Immature natural killer cell (primary cell): ENCODE measurements around the gene GLB1L2. TPM values are rescaled to one million over a fixed set of nuclear protein-coding genes. Genes with fewer than 3 reads are reported as not detected.
A peak's percentile ranks its signal among the peaks of the same experiment; 100 is the strongest.

Experiments used
- DNase-seq, 3 donors: peaks; one replicate each; pipeline ENCODE4 v3.0.0; 2022; ENCODE audit warnings: mixed read lengths in 1 of 3
- H3K27ac Mint-ChIP-seq, 6 donors: one replicate each; pipeline ENCODE4 v1.8.0; 2020; ENCODE audit warnings: mixed read lengths in 6 of 6, mild to moderate bottlenecking in 5 of 6, inconsistent platforms in 4 of 6, moderate library complexity in 3 of 6
- H3K27me3 Mint-ChIP-seq, 3 donors: one replicate each; pipeline ENCODE4 v1.8.0; 2020 to 2021; ENCODE audit warnings: low read depth in 3 of 3, mild to moderate bottlenecking in 3 of 3, mixed read lengths in 3 of 3, moderate library complexity in 3 of 3, inconsistent platforms in 1 of 3
- H3K36me3 Mint-ChIP-seq, 3 donors: one replicate each; pipeline ENCODE4 v1.8.0; 2020; ENCODE audit warnings: mixed read lengths in 3 of 3, inconsistent platforms in 2 of 3, mild to moderate bottlenecking in 2 of 3
- H3K4me1 Mint-ChIP-seq, 2 donors: one replicate each; pipeline ENCODE4 v1.8.0; 2020; ENCODE audit warnings: inconsistent platforms in 2 of 2, mild to moderate bottlenecking in 2 of 2, mixed read lengths in 2 of 2, moderate library complexity in 1 of 2
- H3K4me3 Mint-ChIP-seq, 5 donors: one replicate each; pipeline ENCODE4 v1.8.0; 2020; ENCODE audit warnings: mild to moderate bottlenecking in 5 of 5, mixed read lengths in 5 of 5, inconsistent platforms in 3 of 5, moderate library complexity in 3 of 5
- H3K9me3 Mint-ChIP-seq, 6 donors: one replicate each; pipeline ENCODE4 v1.8.0; 2020; ENCODE audit warnings: mild to moderate bottlenecking in 6 of 6, mixed read lengths in 6 of 6, inconsistent platforms in 4 of 6, moderate library complexity in 3 of 6
- polyA plus RNA-seq, 3 donors: library from polyadenylated mRNA; unstranded; fragments of 300-500 nt; fragmentation: Illumina TruSeq; gene quantifications; one replicate each; pipeline ENCODE4 v1.2.3, GENCODE V29; 2021

GLB1L2 gene
- polyA plus RNA-seq, 3 donors from 2014 or later = 1.4 to 1.7 TPM; not detected in 1

DNA sequence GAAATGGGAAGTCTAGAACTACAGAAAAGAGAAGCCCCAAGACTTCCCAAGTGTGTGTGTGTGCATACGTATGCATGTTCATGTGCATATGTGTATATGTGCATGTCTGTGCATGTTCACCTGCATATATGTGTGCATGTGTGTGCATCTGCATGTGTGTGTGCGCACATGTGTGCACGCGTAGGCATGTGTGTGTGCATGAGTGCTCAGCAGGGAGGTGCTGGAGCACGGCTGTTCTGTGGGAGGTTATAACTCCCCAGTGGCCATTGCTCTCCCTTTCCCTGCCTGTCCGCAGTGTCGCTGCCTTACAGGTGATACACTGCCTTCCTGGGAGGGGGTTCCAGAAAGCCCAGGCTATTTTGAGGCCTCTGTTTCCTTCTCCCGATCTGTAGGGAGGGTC is 50.5 kb downstream of the GLB1L2 start:
- no peak for DNase-seq
- Mint-ChIP-seq H3K27me3 (peaks cover 1 to 3% (median 2%) of the 10 kb centered on the region in 3 donors), H3K4me3 (no peak overlapping the region), H3K27ac (peak overlapping the region in 1 of 6 donors; percentile 28), H3K4me1 (peaks cover 30 to 38% of the 10 kb centered on the region in 2 donors), H3K36me3 (peaks cover 4 to 15% (median 12%) of the 10 kb centered on the region in 3 donors), H3K9me3 (no peaks in the 10 kb centered on the region)

DNA sequence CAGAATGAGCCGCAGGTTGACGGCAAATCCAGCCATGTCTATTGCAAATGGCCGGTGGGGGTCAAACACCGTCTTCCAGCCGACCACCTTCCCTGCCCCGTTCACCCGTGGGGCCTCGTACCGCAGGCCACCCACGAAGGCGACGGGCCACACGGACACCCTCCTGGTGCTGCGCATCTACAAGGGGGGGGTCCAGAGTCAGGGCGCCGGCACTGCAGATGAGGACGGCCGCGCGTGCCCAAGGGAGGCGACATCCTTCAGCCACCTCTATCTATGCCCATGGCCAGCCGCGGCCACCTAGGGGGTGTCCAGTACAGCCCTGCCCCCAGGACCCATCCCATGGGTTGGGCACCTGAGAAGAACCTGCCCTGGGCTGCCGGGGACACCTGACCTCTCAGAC is 51.0 kb downstream of the GLB1L2 start:
- no peaks in the 10 kb centered on the region for H3K9me3 Mint-ChIP-seq
- no peak overlapping the region for H3K4me3 Mint-ChIP-seq
- peaks cover 2 to 3% (median 2%) of the 10 kb centered on the region in 3 donors for H3K27me3 Mint-ChIP-seq
- peaks cover 36 to 44% of the 10 kb centered on the region in 2 donors for H3K4me1 Mint-ChIP-seq
- DNase-seq = no peak
- peaks cover 4 to 15% (median 12%) of the 10 kb centered on the region in 3 donors for H3K36me3 Mint-ChIP-seq
- no peak overlapping the region for H3K27ac Mint-ChIP-seq

DNA sequence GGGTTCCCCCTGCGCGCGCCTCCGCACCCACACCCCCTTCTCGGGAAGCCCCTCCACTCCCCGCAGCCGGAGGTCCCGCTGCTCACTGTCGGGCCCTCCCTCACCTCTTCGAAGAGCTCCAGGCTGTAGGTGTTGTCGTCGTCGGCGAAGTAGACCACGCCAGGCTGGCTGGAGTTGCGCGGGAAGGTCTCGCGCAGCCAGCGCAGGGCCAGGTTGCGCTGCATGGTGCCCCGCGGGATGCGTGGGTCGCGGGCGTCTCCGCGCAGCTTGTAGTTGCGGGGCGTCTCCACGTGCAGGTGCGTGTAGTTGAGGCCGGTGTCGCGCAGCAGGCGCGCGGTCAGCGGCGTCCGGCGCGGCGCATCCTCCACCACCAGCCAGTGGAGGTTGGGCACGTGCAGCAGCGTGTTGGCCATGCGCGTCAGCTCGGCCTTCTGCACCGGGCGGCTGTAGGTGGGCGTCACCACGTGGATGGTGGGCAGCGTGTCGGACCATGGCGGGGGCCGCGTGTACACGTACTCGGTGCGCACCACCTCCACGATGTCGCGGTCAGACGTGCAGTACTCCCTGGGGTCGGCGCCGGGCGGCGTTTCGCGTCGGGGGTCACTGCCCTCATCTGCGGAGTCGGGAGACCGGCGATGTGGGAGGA is 51.9 kb downstream of the GLB1L2 start:
- Mint-ChIP-seq H3K9me3 (no peaks in the 10 kb centered on the region), H3K36me3 (peaks cover 4 to 12% (median 8%) of the 10 kb centered on the region in 3 donors), H3K27me3 (peaks cover 2 to 3% (median 2%) of the 10 kb centered on the region in 3 donors), H3K4me1 (peaks cover 44 to 52% of the 10 kb centered on the region in 2 donors), H3K27ac (no peak overlapping the region), H3K4me3 (no peak overlapping the region)
- no peak for DNase-seq

DNA sequence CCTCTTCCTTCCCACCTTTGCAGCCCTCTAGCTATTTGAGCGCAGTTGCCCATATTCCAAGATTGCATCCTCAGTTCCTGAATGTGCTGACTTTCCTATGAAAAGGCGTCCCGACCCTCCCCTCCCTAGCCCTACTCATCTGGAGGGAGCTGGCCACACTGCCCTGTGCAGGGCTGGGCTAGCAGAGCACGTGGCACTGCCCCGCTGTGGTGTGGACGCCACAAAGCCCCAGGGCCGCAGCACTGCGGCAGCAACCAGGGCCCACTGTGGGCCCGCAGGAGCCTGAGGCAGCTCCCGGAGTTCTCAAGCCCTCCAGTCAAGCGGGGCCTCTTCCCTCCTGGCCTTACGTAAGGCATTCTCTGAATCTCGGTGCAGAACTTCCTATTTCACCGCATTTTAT is 52.6 kb downstream of the GLB1L2 start:
- peaks cover 2 to 3% (median 2%) of the 10 kb centered on the region in 3 donors for H3K27me3 Mint-ChIP-seq
- no peak overlapping the region for H3K27ac Mint-ChIP-seq
- no peak overlapping the region for H3K4me3 Mint-ChIP-seq
- no peak for DNase-seq
- no peaks in the 10 kb centered on the region for H3K9me3 Mint-ChIP-seq
- peaks cover 4 to 15% (median 8%) of the 10 kb centered on the region in 3 donors for H3K36me3 Mint-ChIP-seq
- H3K4me1 Mint-ChIP-seq = peaks cover 50 to 60% of the 10 kb centered on the region in 2 donors

DNA sequence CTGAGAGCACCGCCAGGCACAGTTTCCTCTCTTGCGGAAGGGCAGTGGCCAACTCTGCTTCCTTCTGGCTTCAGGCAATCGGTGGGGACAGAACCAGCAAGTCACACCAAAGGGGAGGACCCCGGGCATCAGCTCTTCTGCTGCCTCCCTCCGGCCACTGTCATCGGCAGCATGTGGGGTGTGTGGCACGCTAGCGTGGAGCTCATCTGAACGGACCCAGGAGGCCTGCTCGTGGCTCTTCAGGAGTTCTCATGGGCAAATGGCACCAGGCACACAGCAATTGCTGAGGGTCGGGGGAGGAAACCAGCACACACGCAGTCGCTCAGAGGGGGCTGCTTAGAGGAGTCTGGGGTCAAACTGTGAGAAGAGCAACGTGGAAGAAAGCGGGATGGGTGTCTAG is 53.4 kb downstream of the GLB1L2 start:
- Mint-ChIP-seq H3K27ac (no peak overlapping the region), H3K4me3 (peak overlapping the region in 3 of 5 donors; percentile 13 to 71 (median 18)), H3K27me3 (peaks cover 2 to 3% (median 2%) of the 10 kb centered on the region in 3 donors), H3K9me3 (no peaks in the 10 kb centered on the region), H3K4me1 (peaks cover 56 to 67% of the 10 kb centered on the region in 2 donors), H3K36me3 (peaks cover 4 to 15% (median 8%) of the 10 kb centered on the region in 3 donors)
- DNase-seq = no peak

DNA sequence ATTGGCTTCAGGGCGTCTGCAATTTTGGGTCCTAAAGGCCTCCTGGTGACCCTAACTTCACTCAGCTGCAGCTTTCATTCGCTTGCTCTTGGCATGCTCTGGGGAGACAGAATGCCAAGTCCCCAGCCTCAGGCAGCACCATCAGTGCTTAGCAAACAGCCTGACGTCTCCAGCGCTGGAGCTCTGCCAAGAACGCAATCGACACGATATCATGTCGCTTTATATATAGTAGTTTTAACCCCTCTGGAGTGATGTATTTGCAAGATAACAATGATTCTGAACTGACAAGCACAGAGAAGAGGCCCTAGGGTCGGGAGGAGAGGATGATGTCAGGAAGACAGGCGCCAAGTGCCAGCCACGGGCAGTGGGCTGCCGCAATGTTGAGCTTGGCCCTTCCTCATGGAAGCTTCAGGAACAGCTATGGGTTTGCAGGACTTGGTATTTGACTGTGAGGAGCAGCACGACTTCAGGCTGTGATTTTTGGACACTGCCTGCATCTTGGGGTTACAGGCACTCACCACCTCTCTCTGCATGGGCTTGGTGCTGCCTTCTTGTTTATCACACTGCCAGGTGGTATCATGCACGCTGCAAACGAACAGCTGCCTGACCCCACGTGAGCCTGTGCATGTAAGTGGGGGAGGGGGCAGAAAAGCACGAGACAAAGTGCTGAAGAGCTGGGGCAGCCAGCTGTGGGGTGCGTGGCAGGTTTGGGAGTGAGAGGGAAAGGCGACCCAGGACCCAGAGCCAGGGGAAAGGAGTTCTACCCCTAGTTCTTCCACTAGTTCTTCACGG is 54.2 kb downstream of the GLB1L2 start:
- no peaks in the 10 kb centered on the region for H3K9me3 Mint-ChIP-seq
- H3K4me3 Mint-ChIP-seq = peak overlapping the region; percentile 71 to 90 (median 79)
- H3K27me3 Mint-ChIP-seq = peaks cover 2 to 3% (median 2%) of the 10 kb centered on the region in 3 donors
- peak in 1 of 3 donors; percentile 16 for DNase-seq
- peak overlapping the region in 5 of 6 donors; percentile 9 to 77 (median 54) for H3K27ac Mint-ChIP-seq
- peaks cover 4 to 9% (median 6%) of the 10 kb centered on the region in 3 donors for H3K36me3 Mint-ChIP-seq
- H3K4me1 Mint-ChIP-seq = peaks cover 64 to 75% of the 10 kb centered on the region in 2 donors

DNA sequence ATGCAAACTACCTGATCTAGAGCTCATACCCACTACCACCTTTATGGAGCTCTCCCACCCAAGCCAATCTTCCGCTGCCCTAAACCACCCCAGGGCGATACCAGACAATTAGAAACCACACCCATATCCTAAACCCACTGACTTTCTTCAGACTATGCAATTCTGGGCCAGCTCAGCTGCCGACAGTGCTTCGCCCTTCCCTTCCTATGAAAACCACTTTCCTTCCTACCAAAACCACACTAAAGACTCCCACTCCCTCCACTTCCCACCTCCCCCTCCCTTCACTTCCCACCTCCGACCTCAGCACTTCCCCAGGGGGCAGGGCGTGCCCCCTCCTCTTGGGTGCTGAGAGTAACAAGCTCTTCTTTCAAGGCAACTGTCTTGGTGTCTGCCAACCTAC is 55.2 kb downstream of the GLB1L2 start:
- Mint-ChIP-seq H3K4me3 (peak overlapping the region; percentile 71 to 90 (median 79)), H3K36me3 (peaks cover 3 to 6% (median 4%) of the 10 kb centered on the region in 3 donors), H3K4me1 (peaks cover 72 to 83% of the 10 kb centered on the region in 2 donors), H3K27me3 (peaks cover 2 to 3% (median 2%) of the 10 kb centered on the region in 3 donors), H3K27ac (peak overlapping the region; percentile 16 to 77 (median 50)), H3K9me3 (no peaks in the 10 kb centered on the region)
- DNase-seq = peak; percentile 22 to 50 (median 38)

DNA sequence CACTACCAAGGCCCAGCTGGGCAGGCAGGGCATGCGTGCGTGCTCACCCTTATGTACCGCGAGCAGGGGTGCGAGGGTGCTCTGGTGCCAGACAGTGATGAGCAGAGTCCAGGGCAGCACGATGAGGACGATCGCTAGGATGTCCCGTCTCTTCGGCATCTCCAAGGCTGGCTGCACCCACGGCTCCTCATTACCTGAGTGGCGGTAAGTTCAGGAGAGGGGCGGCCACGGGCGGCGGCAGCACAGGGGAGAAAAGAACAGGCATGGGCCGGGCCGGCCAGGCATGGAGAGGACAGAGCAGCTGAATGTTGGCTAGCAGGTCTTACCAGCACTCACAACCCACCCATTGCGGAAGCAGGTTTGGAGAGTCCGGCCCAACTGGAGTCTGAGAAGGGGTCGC is 55.7 kb downstream of the GLB1L2 start:
- H3K4me3 Mint-ChIP-seq = peak overlapping the region; percentile 71 to 90 (median 79)
- H3K27me3 Mint-ChIP-seq = peaks cover 2 to 3% (median 2%) of the 10 kb centered on the region in 3 donors
- no peak for DNase-seq
- no peaks in the 10 kb centered on the region for H3K9me3 Mint-ChIP-seq
- peaks cover 72 to 83% of the 10 kb centered on the region in 2 donors for H3K4me1 Mint-ChIP-seq
- peak overlapping the region; percentile 16 to 77 (median 50) for H3K27ac Mint-ChIP-seq
- peaks cover 3 to 4% (median 3%) of the 10 kb centered on the region in 3 donors for H3K36me3 Mint-ChIP-seq

DNA sequence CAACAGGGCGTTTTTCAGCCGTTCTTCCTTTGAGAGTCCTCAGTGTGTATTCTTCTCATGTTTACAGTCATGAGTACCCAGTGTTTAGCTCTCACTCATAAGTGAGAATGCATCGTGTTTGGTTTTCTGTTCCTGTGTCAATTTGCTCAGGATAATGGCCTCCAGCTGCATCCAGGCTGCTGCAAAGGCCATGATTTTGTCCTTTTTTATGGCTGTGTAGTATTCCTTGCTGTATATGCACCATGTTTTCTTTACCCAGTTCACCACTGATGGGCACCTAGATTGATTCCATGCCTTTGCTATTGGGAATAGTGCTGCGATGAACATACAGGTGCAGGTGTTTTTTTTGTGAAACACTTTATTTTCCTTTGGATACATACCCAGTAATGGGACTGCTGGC is 56.8 kb downstream of the GLB1L2 start:
- Mint-ChIP-seq H3K4me1 (peaks cover 80 to 94% of the 10 kb centered on the region in 2 donors), H3K9me3 (no peaks in the 10 kb centered on the region), H3K36me3 (peaks cover 0 to 4% (median 3%) of the 10 kb centered on the region in 3 donors), H3K27me3 (peaks cover 2 to 3% (median 2%) of the 10 kb centered on the region in 3 donors), H3K27ac (peak overlapping the region in 1 of 6 donors; percentile 57), H3K4me3 (peak overlapping the region; percentile 15 to 90 (median 79))
- no peak for DNase-seq

DNA sequence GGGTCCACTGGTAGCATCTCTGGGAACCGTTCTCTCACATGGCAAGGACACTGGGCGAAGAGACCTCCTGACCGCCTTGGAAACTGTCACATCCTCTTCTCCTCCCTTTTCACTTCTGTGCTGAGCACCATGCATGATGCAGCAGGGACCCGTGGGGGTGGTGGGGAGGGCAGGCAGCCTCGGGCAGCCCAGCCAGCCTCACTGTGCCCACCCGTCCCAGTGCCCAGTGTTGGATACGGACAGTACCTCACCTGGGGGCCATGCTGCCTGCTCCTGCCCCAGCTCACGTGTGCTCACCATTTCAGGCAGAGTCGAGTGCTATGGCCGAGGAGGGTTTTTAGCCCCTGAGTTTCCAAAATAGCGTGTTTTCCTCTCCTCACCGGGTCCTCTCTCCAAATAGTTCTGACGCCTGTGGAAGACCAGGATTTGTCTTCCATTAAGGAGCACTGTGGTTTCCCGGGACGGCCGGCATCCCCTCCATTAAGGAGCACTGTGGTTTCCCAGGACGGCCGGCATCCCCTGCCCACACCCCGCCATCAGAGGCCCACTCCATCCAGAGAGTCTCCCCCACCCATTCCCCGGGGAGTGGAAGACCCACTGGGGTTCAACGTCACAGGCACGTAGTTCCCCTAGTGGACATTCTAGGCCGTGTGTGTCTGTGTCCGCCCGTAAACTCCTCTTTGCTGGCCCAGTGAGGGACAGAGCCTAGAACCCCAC is 57.8 kb downstream of the GLB1L2 start:
- Mint-ChIP-seq H3K27ac (peak overlapping the region in 1 of 6 donors; percentile 73), H3K4me3 (peak overlapping the region; percentile 40 to 90 (median 71)), H3K36me3 (peaks cover 0 to 4% (median 3%) of the 10 kb centered on the region in 3 donors), H3K9me3 (no peaks in the 10 kb centered on the region), H3K27me3 (peaks cover 0 to 3% (median 2%) of the 10 kb centered on the region in 3 donors), H3K4me1 (peaks cover 82 to 93% of the 10 kb centered on the region in 2 donors)
- no peak for DNase-seq

DNA sequence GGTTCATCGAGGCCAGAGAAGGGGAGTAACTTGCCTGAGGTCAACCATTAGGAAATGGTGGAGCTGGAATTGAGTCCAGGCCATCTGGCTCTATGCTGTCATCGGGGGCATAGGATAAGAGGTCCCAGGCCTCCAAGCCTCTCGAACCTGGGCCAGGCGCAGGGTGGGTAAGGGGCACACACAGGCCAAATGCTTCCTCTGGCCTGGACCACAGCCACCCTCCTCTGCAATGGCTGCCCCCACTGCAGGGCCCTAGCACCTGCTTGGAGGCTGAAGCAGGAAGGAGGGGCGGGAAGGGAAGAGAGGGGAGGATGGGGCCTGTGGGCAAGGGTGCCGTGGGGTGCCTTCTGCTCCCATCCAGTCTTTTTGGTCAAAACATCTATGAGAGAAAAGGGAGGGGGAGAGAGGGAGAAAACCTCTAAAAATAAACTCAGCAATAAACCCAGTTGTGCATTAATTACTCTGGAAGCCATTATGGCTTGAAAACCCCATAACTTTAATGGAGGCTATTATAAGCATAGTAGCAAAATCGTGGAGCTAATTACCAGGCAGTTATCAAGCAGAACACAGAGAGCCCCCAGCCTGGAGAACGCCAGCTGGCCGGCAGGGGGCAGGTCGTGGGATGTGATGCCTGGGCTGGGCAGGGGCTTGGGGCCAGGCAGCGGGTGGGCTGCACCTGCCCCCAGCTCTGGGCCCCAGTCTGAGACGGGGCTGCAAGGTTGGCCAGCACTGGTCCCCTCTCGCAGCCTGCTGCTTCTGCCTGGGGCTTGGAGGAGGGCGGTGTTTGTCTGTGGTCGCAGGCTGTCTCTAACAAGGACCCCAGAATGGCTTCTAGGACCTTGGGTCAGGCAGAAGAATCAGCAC is 59.1 kb downstream of the GLB1L2 start:
- peaks cover 0 to 3% (median 0%) of the 10 kb centered on the region in 3 donors for H3K36me3 Mint-ChIP-seq
- peaks cover 68 to 92% of the 10 kb centered on the region in 2 donors for H3K4me1 Mint-ChIP-seq
- DNase-seq = no peak
- peak overlapping the region in 3 of 6 donors; percentile 12 to 78 (median 73) for H3K27ac Mint-ChIP-seq
- peaks cover 0 to 3% (median 3%) of the 10 kb centered on the region in 3 donors for H3K27me3 Mint-ChIP-seq
- no peaks in the 10 kb centered on the region for H3K9me3 Mint-ChIP-seq
- H3K4me3 Mint-ChIP-seq = peak overlapping the region; percentile 19 to 66 (median 40)

DNA sequence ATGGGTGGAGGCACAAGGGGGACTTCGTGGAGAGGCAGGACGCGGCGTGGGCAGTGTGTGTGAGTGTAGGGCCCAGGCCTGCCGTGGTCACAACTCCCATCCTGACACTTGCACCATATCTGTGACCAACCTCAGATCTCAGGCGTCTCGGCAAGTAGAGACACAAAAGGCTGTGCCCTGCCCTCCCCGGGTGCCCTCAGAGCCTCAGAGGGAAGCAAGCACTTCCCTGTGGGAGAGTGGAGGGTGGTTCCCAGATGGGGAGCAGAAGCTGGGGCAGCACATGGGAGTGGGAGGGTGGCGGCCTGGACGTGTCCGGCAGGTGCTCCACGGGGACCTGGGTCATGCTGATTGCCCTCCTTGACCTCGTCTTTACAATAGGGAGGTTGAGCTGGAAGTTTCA is 59.9 kb downstream of the GLB1L2 start:
- peaks cover 63 to 92% of the 10 kb centered on the region in 2 donors for H3K4me1 Mint-ChIP-seq
- H3K27ac Mint-ChIP-seq = peak overlapping the region in 1 of 6 donors; percentile 78
- peaks cover 0 to 3% (median 0%) of the 10 kb centered on the region in 3 donors for H3K36me3 Mint-ChIP-seq
- no peak for DNase-seq
- peaks cover 0 to 5% (median 3%) of the 10 kb centered on the region in 3 donors for H3K27me3 Mint-ChIP-seq
- no peaks in the 10 kb centered on the region for H3K9me3 Mint-ChIP-seq
- no peak overlapping the region for H3K4me3 Mint-ChIP-seq
